ENCODE data around the gene PARVG. TPM values are rescaled to one million over a fixed set of nuclear protein-coding genes. Genes with fewer than 3 reads are reported as not detected.
"Not testable (repeated sequence)": the region's sequence is repeated elsewhere in the genome, so short reads cannot be mapped to it uniquely, and the experiment has no call there.

Gene PARVG
- total and polyA plus RNA-seq, 10 of the 15 experiments (the other 5 are each of a cell fraction or from before 2014, with no cell fraction given) = 6.3 to 123 (median 71.9) TPM

DNA sequence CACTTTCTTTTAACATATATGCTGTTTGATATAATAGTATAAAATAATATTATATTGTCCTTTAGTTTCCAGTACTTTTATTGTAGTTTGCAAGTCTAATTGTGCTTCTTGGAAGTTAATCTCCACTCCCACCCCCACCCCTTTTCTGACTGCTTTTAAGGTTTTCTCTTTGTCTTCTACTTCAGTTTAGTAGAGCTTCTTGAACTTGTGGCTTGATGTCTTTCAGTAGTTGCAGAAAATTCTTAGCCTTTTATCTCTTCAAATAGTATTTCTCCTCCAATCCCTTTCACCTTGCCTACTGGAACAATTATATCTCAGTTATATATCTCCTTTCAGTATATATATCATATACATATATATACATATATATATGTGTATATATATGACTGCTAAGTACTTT, 56.6 kb downstream of the PARVG start:
- ATAC-seq (no peak), FAIRE-seq (no peak), DNase-seq (ENCODE audit: low read depth, low spot score) (no peak)
- Histone ChIP-seq H3K9ac (ENCODE audit: control insufficient read depth, insufficient read depth, low read length) (no peak overlapping the region), H3K4me3 (no peak overlapping the region), H4K20me1 (ENCODE audit: control insufficient read depth, insufficient read depth) (no peaks in the 10 kb centered on the region), H3K27me3 (replicated peaks in 1 of 2; ENCODE audit: control insufficient read depth in 2 of 2, insufficient read depth in 2 of 2, low read length in 1 of 2) (no peaks in the 10 kb centered on the region), H3K36me3 (ENCODE audit: control insufficient read depth in 2 of 2, insufficient read depth in 2 of 2, low read length in 1 of 2) (no peaks in the 10 kb centered on the region), H3K27ac (ENCODE audit: control insufficient read depth, insufficient read depth) (no peak overlapping the region), H3K79me2 (ENCODE audit: control insufficient read depth, insufficient read depth, low read length) (no peaks in the 10 kb centered on the region), H2AFZ (ENCODE audit: control insufficient read depth, low read depth, low read length) (no peak overlapping the region), H3K9me3 (replicated peaks; ENCODE audit: control insufficient read depth, insufficient read depth, low read length) (no peaks in the 10 kb centered on the region), H3K4me2 (ENCODE audit: control insufficient read depth, insufficient read depth) (no peak overlapping the region), H3K4me1 (ENCODE audit: control insufficient read depth, insufficient read depth, low read length) (no peaks in the 10 kb centered on the region)
- ChIA-PET CTCF (no interaction called here), POLR2A (no interaction called here), RAD21 (ENCODE audit: unreplicated experiment) (no interaction called here), SMC1A (ENCODE audit: uncharacterized antibody, unreplicated experiment) (no interaction called here)
- BruUV-seq (replicated peaks) = no TSS peak
- in situ Hi-C loops (cut with MboI) = no loop called here
- TF ChIP-seq, protein P1, sequence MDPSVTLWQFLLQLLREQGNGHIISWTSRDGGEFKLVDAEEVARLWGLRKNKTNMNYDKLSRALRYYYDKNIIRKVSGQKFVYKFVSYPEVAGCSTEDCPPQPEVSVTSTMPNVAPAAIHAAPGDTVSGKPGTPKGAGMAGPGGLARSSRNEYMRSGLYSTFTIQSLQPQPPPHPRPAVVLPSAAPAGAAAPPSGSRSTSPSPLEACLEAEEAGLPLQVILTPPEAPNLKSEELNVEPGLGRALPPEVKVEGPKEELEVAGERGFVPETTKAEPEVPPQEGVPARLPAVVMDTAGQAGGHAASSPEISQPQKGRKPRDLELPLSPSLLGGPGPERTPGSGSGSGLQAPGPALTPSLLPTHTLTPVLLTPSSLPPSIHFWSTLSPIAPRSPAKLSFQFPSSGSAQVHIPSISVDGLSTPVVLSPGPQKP (IDR thresholded peaks at IDR 0.05; ENCODE audit: low read depth, low read length) = no peak
- TF ChIP-seq, protein P2, sequence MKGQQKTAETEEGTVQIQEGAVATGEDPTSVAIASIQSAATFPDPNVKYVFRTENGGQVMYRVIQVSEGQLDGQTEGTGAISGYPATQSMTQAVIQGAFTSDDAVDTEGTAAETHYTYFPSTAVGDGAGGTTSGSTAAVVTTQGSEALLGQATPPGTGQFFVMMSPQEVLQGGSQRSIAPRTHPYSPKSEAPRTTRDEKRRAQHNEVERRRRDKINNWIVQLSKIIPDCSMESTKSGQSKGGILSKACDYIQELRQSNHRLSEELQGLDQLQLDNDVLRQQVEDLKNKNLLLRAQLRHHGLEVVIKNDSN (IDR thresholded peaks at IDR 0.05; ENCODE audit: borderline replicate concordance, extremely low read length, insufficient read depth, low read depth, low read length) = no peak
- no peak for TF ChIP-seq FOS (IDR thresholded peaks at IDR 0.05; ENCODE audit: borderline replicate concordance, extremely low read depth, insufficient read length)
- no peak for TF ChIP-seq HDGF (IDR thresholded peaks at IDR 0.05)
- no peak for TF ChIP-seq RB1 (IDR thresholded peaks at IDR 0.05; ENCODE audit: borderline replicate concordance)
- TF ChIP-seq, protein P3, sequence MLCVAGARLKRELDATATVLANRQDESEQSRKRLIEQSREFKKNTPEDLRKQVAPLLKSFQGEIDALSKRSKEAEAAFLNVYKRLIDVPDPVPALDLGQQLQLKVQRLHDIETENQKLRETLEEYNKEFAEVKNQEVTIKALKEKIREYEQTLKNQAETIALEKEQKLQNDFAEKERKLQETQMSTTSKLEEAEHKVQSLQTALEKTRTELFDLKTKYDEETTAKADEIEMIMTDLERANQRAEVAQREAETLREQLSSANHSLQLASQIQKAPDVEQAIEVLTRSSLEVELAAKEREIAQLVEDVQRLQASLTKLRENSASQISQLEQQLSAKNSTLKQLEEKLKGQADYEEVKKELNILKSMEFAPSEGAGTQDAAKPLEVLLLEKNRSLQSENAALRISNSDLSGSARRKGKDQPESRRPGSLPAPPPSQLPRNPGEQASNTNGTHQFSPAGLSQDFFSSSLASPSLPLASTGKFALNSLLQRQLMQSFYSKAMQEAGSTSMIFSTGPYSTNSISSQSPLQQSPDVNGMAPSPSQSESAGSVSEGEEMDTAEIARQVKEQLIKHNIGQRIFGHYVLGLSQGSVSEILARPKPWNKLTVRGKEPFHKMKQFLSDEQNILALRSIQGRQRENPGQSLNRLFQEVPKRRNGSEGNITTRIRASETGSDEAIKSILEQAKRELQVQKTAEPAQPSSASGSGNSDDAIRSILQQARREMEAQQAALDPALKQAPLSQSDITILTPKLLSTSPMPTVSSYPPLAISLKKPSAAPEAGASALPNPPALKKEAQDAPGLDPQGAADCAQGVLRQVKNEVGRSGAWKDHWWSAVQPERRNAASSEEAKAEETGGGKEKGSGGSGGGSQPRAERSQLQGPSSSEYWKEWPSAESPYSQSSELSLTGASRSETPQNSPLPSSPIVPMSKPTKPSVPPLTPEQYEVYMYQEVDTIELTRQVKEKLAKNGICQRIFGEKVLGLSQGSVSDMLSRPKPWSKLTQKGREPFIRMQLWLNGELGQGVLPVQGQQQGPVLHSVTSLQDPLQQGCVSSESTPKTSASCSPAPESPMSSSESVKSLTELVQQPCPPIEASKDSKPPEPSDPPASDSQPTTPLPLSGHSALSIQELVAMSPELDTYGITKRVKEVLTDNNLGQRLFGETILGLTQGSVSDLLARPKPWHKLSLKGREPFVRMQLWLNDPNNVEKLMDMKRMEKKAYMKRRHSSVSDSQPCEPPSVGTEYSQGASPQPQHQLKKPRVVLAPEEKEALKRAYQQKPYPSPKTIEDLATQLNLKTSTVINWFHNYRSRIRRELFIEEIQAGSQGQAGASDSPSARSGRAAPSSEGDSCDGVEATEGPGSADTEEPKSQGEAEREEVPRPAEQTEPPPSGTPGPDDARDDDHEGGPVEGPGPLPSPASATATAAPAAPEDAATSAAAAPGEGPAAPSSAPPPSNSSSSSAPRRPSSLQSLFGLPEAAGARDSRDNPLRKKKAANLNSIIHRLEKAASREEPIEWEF (IDR thresholded peaks at IDR 0.05; ENCODE audit: insufficient replicate concordance, low read depth, low read length) = no peak
- intact Hi-C loops (cut with micrococcal nuclease; ENCODE audit: unreplicated experiment) = no loop called here

DNA sequence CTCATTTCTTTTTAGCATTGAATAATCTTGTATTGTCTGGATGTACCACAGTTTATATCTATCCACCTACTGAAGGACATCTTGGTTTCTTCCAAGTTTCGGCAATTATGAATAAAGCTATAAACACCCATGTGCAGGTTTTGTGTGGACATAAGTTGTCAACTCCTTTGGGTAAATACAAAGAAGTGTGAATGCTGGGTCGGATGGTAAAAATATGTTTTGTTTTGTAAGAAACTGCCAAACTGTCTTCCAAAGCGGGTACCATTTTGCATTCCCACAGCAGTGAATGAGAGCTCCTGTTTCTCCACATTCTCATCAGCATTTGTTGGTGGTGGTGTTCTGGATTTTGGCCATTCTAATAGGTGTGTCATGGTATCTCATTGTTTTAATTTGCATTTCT, 60.4 kb downstream of the PARVG start:
- SMC1A ChIA-PET (ENCODE audit: uncharacterized antibody, unreplicated experiment); FAIRE-seq: not testable (repeated sequence)

More for the DNA sequence above, 60.4 kb downstream of the PARVG start:
- H3K4me3 ChIP-seq; H3K4me2 ChIP-seq (ENCODE audit: control insufficient read depth, insufficient read depth); ATAC-seq; H3K27ac ChIP-seq (ENCODE audit: control insufficient read depth, insufficient read depth); H3K9me3 ChIP-seq (replicated peaks; ENCODE audit: control insufficient read depth, insufficient read depth, low read length); H3K9ac ChIP-seq (ENCODE audit: control insufficient read depth, insufficient read depth, low read length); H3K4me1 ChIP-seq (ENCODE audit: control insufficient read depth, insufficient read depth, low read length); CTCF ChIA-PET; H4K20me1 ChIP-seq (ENCODE audit: control insufficient read depth, insufficient read depth); BruUV-seq (replicated peaks); POLR2A ChIA-PET; H3K36me3 ChIP-seq (ENCODE audit: control insufficient read depth in 2 of 2, insufficient read depth in 2 of 2, low read length in 1 of 2); DNase-seq (ENCODE audit: low read depth, low spot score); H3K79me2 ChIP-seq (ENCODE audit: control insufficient read depth, insufficient read depth, low read length); RAD21 ChIA-PET (ENCODE audit: unreplicated experiment); H2AFZ ChIP-seq (ENCODE audit: control insufficient read depth, low read depth, low read length); intact Hi-C loops (cut with micrococcal nuclease; ENCODE audit: unreplicated experiment); H3K27me3 ChIP-seq (replicated peaks in 1 of 2; ENCODE audit: control insufficient read depth in 2 of 2, insufficient read depth in 2 of 2, low read length in 1 of 2); in situ Hi-C loops (cut with MboI): not testable (repeated sequence)
- 16% methylated on average over 3 of the region's 3 CpGs for WGBS (ENCODE audit: insufficient coverage, insufficient replicate concordance, low lambda C conversion rate, missing lambda C conversion rate)

Measured in GM12878 (cell line).